Endothelial cell of hepatic sinusoid (primary cell): ENCODE measurements around the gene KCNJ8.

Experiments used
- in situ Hi-C: cut with HindIII; loops from 2 replicates; pipeline ENCODE4 v1.10.0; 2017; ENCODE audit warnings: low sequenced_read_pairs

KCNJ8 gene

DNA sequence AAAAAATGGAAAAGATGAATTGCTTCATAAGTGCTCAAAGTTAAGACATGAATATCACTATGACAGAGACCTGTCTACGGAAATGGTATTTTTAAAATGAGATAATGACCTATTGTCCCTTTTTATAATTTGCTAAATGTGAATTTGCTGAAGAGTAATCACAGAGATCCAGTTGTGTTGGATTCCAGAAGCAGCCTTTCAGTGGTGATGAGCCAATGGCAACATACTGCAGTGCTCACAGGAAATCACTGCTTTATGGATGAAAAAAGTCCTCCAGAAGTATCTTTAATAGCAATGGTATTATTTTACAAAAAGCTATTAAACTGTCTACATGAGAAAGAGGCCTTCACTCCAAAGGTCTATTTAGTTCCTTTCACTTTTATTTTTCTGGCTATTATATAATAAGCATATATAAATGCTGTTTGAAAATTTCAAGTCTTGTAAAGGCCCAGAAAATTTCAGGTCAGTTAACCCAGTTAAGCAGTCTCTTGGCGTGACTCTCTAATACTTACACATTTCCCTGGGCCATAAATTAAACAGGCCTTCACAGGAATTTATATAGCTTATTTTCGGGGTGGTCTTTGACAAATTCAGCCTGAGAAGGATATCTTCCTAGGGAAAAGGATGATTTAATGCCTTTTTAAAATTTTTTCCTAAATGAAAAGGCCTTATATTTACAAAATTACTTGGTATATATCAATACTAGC lies 55.4 kb downstream of the KCNJ8 start:
- in situ Hi-C loops, result no loop called here

DNA sequence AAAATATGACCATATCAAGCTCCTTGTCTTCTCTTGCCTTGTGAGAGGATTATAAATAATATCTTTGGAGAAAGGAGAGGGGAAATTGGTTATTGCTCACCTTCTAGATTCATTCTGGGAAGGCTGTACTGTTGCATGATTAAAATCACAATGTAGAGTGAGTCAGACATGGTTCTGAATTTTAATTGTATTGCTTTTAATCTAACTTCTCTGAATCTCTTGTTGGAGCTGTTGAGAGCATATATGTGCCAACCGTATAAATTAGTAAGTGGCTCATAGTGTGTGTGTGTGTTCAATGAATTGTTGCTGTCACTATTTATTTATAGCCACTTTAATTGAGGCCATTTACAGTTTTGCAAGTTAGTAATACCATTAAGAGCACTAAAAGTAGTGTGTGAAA lies 56.1 kb downstream of the KCNJ8 start:
- in situ Hi-C loops, result no loop called here

DNA sequence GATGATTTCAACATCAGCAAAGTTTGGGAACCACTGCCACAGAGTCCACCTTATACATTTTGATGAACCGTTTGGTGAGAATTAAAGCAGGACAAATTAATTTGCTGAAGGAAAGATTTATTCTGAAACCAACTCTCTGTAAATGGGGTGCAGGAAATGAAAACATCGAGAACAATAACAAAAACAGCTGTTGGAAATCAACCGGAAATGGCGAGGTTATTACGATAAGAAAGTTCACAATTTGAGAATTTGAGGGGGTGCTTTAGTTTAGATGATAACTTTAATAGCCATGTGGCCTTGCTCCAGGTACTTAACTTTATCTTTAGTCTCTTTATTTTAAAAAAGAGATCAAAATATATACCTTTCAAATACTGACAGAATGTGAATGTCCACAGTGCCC lies 56.7 kb downstream of the KCNJ8 start:
- in situ Hi-C loops, result no loop called here

DNA sequence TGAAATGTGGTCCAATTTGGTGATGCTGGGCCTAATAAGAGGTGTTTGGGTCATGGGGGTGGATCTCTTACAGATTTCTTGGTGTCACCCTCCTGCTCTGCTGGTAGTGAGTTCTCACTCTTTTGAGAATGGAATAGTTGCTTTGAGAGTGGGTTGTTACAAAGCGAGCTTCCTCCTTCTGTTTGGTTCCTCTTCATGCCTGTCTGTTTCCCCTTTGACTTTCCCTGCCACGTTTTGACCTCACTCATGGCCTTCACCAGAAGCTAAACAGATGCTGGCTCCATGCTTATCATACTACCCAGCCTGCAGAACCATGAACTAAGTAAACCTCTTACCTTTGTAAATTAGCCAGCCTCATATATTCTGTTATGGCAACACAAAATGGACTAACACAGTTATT lies 59.1 kb downstream of the KCNJ8 start:
- in situ Hi-C loops, result no loop called here
